ENCODE data around the gene CHURC1.

CHURC1 gene

DNA sequence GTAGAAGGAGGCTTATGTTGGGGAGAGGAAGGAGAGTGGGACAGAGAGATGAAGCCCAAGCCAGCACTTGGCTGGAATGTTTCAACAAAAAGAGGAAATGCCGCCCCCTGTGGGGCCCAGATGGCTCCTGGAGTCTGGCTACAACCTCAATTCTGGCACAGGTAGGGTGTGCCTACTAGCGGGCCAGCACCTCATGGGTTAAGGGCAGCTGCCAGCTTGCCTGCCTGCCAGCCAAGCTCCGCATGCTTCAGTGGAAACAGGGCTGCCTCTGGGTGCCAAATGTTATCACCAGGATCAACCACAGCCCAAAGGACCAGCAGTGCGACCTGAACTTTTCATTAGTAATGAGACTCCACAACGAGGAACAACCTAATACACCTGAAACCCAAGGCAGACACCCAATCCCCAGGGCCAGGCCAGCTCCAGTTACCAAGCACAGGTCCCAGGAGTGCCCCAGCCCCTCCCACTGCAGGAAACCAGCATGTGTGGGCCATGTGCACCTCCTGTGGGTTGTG lies 46.6 kb downstream of the CHURC1 start:
- H3K4me3 ChIP-seq (ENCODE audit: low read depth, low read length) = no peak overlapping the region
- CTCF ChIA-PET = interaction anchor here (0.6 to 0.9 kb wide), 2 partner anchors 19 to 21 kb away, joined by 3 read pairs; no protein-coding TSS in a partner anchor
- no peak for DNase-seq (ENCODE audit: low read depth, low spot score)
- POLR2A ChIA-PET = no interaction called here
- TF ChIP-seq CTCF (IDR thresholded peaks at IDR 0.05; ENCODE audit: insufficient read depth, low read length, missing control alignments) = no peak

GRCh38 chr14:64963611-64964010 lies 49.4 kb downstream of the CHURC1 start:
- no peak overlapping the region for H3K4me3 ChIP-seq (ENCODE audit: low read depth, low read length)
- ChIA-PET CTCF (interaction anchor here (1.2 kb wide), 1 partner anchor 8 kb away, joined by 3 read pairs; no protein-coding TSS in a partner anchor), POLR2A (no interaction called here)
- no peak for TF ChIP-seq CTCF (IDR thresholded peaks at IDR 0.05; ENCODE audit: insufficient read depth, low read length, missing control alignments)
- no peak for DNase-seq (ENCODE audit: low read depth, low spot score)

DNA sequence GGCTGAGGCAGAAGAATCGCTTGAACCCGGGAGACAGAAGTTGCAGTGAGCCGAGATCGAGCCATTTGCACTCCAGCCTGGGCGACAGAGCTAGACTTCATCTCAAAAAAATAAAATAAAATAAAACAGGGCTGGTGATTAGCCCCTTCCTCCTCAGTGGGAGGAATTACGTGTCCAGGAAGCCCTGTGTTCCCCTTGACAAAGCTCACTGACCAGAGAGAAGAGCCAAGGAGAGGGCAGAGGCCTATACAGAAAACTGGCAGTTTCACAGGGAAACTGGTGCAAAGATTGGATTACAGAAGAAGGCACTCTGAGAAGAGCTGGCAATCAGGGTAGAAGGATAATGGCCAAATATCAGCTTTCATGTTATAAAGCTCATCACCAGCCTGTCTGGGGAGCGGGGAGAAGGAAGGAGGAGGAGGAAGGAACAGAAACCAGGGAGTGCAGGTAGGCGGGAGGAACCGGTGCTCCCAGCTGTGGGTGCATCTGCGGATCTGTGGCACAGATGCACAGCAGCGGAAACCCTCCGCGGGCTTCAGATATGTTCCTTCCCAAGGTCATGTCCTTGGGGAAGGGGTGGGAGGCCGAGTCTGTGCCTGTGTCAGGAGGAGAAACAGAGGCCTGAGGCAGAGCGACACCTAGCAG lies 51.2 kb downstream of the CHURC1 start:
- no peak overlapping the region for H3K4me3 ChIP-seq (ENCODE audit: low read depth, low read length)
- TF ChIP-seq CTCF (IDR thresholded peaks at IDR 0.05; ENCODE audit: insufficient read depth, low read length, missing control alignments) = no peak
- CTCF ChIA-PET = interaction anchor here (1.0 kb wide), 1 partner anchor 21 kb away, joined by 3 read pairs; no protein-coding TSS in a partner anchor
- POLR2A ChIA-PET = no interaction called here
- no peak for DNase-seq (ENCODE audit: low read depth, low spot score)

DNA sequence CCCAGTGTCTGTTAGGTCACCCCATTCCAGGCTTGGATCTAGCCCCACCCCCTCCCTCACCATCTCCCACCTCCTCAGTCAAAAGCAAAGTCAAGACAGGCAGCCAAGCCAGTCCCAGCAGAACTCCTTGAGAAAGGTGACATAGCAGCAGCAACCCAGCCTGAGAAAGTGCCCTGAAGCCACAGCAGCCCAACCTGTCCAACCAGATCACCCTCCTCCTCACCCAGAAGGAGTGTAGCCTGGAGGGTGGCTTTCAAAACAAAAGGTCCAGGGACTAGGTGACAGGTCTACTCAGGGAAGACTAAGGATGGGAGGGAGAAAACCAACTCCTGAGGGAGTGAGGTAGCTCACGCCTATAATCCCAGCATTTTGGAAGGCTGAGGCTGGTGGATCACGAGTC lies 52.7 kb downstream of the CHURC1 start:
- DNase-seq (ENCODE audit: low read depth, low spot score) = no peak
- ChIA-PET POLR2A (no interaction called here), CTCF (no interaction called here)
- no peak overlapping the region for H3K4me3 ChIP-seq (ENCODE audit: low read depth, low read length)
- TF ChIP-seq CTCF (IDR thresholded peaks at IDR 0.05; ENCODE audit: insufficient read depth, low read length, missing control alignments) = no peak

DNA sequence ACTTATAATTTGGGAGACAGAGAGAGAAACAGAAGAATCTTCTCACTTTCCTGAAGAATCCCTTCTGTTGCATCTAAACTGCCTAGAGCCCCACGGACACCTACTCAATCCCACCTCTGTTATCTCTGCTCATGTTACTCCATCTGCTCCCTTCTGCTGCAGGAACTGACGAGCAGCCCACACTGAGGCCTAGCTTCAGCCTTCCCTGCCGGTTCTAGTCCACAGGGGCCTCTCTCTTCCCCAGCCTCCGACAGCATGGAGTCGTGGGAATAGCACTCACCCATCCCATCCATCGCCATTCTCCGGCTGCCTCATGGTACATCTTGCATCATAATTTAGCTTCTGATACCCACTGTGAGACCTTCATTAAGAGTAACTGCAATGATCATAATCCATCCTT lies 53.9 kb downstream of the CHURC1 start:
- no peak overlapping the region for H3K4me3 ChIP-seq (ENCODE audit: low read depth, low read length)
- no peak for TF ChIP-seq CTCF (IDR thresholded peaks at IDR 0.05; ENCODE audit: insufficient read depth, low read length, missing control alignments)
- CTCF ChIA-PET = interaction anchor here (1.5 to 9.1 kb wide), 2 partner anchors 11 to 16 kb away, joined by 4 to 111 read pairs; partner anchors contain the start of gene FNTB
- DNase-seq (ENCODE audit: low read depth, low spot score) = no peak
- POLR2A ChIA-PET = no interaction called here

- H3K4me3 ChIP-seq (ENCODE audit: low read depth, low read length) = no peak overlapping the region
- ChIA-PET CTCF (interaction anchor here (1.5 to 9.1 kb wide), 2 partner anchors 12 to 16 kb away, joined by 4 to 111 read pairs; partner anchors contain the start of gene FNTB), POLR2A (no interaction called here)
- TF ChIP-seq CTCF (IDR thresholded peaks at IDR 0.05; ENCODE audit: insufficient read depth, low read length, missing control alignments) = no peak
- no peak for DNase-seq (ENCODE audit: low read depth, low spot score)
Observed at GRCh38 chr14:64968651-64969050, 54.4 kb downstream of the CHURC1 start.

Measured in AG04449 (cell line).